ENCODE data around the gene KRT13. TPM values are rescaled to one million over a fixed set of nuclear protein-coding genes. Genes with fewer than 3 reads are reported as not detected.

KRT13 gene
- total and polyA plus RNA-seq, 2 experiments from 2014 or later: not detected

DNA sequence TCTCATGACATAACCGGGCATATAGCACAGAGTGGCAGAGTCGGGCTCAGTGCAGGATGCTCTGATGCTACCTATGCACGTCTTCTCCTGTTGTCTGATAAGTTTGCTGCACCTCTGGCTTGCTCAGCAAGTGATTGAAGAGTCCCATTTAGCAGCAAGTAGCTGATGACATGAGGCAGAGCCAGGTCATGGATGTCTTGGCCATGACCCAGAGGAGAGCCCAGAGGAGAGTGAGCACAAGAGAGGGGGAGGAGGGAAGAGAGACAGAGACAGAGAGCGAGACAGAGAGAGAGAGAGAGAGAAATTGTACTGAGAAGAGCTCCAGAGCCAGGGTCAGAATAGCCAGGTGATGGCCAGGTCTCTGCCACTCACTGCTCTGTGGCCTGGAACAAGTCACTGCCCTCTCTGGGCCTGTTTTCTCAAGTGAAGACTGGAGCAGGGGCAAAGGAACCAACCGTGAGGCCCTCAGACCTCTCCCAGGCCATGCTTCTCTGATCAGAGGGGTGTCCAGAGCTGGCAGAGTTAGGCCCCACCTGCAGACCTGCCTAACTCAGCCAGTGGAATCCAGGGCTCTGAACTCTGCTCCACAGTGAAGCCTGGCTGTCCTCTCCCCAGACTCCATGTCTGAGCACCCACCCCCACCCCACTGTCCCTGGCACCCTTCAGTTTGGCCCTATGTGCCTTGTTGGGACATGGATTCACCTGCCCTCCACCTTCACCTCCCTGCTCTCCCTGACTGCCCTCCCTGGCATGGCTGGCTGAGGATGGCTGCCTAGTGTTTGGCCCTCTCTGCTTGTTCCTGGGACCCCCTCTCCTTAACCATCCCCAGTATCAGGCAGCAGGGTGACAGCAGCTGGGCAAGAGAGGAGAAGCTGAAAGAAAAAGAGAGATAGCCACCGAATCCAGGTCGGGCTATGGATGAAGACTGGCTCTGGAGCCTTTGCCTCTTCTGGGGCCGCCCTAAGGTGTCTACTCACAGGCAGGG lies 20.2 kb downstream of the KRT13 start:
- Mint-ChIP-seq H3K4me1 (no peaks in the 10 kb centered on the region), H3K36me3 (ENCODE audit: low read depth) (no peaks in the 10 kb centered on the region), H3K9me3 (no peaks in the 10 kb centered on the region), H3K27me3 (ENCODE audit: insufficient read depth, low read depth, poor library complexity) (peaks cover 25% of the 10 kb centered on the region), H3K4me3 (no peak overlapping the region), H3K27ac (no peak overlapping the region)
- DNase-seq (ENCODE audit: low spot score) (no peak), ATAC-seq (no peak)
- Histone ChIP-seq H4K20me1 (replicated peaks; ENCODE audit: insufficient read depth) (no peaks in the 10 kb centered on the region), H3K4me2 (no peak overlapping the region), H2AFZ (no peak overlapping the region), H3K27ac (ENCODE audit: low read depth) (no peak overlapping the region), H3K79me2 (replicated peaks; ENCODE audit: insufficient read depth) (no peaks in the 10 kb centered on the region), H3K4me3 (no peak overlapping the region), H3K36me3 (ENCODE audit: insufficient read depth) (no peaks in the 10 kb centered on the region), H3K4me1 (ENCODE audit: insufficient read depth) (no peaks in the 10 kb centered on the region), H3K27me3 (ENCODE audit: insufficient read depth) (no peaks in the 10 kb centered on the region), H3K9me2 (ENCODE audit: insufficient read depth) (no peaks in the 10 kb centered on the region), H3F3A (replicated peaks; ENCODE audit: low read depth) (no peaks in the 10 kb centered on the region)
- TF ChIP-seq ZNF331 (CRISPR knock-in tag; IDR thresholded peaks at IDR 0.05; ENCODE audit: low read depth) (no peak), EZH2phosphoT487 (IDR thresholded peaks at IDR 0.05; ENCODE audit: unreplicated experiment) (no peak)
- TF ChIP-seq, protein P1, sequence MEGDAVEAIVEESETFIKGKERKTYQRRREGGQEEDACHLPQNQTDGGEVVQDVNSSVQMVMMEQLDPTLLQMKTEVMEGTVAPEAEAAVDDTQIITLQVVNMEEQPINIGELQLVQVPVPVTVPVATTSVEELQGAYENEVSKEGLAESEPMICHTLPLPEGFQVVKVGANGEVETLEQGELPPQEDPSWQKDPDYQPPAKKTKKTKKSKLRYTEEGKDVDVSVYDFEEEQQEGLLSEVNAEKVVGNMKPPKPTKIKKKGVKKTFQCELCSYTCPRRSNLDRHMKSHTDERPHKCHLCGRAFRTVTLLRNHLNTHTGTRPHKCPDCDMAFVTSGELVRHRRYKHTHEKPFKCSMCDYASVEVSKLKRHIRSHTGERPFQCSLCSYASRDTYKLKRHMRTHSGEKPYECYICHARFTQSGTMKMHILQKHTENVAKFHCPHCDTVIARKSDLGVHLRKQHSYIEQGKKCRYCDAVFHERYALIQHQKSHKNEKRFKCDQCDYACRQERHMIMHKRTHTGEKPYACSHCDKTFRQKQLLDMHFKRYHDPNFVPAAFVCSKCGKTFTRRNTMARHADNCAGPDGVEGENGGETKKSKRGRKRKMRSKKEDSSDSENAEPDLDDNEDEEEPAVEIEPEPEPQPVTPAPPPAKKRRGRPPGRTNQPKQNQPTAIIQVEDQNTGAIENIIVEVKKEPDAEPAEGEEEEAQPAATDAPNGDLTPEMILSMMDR (conservative IDR thresholded peaks at IDR 0.05; ENCODE audit: low read depth in 2 of 2): no peak
- TF ChIP-seq, protein P2, sequence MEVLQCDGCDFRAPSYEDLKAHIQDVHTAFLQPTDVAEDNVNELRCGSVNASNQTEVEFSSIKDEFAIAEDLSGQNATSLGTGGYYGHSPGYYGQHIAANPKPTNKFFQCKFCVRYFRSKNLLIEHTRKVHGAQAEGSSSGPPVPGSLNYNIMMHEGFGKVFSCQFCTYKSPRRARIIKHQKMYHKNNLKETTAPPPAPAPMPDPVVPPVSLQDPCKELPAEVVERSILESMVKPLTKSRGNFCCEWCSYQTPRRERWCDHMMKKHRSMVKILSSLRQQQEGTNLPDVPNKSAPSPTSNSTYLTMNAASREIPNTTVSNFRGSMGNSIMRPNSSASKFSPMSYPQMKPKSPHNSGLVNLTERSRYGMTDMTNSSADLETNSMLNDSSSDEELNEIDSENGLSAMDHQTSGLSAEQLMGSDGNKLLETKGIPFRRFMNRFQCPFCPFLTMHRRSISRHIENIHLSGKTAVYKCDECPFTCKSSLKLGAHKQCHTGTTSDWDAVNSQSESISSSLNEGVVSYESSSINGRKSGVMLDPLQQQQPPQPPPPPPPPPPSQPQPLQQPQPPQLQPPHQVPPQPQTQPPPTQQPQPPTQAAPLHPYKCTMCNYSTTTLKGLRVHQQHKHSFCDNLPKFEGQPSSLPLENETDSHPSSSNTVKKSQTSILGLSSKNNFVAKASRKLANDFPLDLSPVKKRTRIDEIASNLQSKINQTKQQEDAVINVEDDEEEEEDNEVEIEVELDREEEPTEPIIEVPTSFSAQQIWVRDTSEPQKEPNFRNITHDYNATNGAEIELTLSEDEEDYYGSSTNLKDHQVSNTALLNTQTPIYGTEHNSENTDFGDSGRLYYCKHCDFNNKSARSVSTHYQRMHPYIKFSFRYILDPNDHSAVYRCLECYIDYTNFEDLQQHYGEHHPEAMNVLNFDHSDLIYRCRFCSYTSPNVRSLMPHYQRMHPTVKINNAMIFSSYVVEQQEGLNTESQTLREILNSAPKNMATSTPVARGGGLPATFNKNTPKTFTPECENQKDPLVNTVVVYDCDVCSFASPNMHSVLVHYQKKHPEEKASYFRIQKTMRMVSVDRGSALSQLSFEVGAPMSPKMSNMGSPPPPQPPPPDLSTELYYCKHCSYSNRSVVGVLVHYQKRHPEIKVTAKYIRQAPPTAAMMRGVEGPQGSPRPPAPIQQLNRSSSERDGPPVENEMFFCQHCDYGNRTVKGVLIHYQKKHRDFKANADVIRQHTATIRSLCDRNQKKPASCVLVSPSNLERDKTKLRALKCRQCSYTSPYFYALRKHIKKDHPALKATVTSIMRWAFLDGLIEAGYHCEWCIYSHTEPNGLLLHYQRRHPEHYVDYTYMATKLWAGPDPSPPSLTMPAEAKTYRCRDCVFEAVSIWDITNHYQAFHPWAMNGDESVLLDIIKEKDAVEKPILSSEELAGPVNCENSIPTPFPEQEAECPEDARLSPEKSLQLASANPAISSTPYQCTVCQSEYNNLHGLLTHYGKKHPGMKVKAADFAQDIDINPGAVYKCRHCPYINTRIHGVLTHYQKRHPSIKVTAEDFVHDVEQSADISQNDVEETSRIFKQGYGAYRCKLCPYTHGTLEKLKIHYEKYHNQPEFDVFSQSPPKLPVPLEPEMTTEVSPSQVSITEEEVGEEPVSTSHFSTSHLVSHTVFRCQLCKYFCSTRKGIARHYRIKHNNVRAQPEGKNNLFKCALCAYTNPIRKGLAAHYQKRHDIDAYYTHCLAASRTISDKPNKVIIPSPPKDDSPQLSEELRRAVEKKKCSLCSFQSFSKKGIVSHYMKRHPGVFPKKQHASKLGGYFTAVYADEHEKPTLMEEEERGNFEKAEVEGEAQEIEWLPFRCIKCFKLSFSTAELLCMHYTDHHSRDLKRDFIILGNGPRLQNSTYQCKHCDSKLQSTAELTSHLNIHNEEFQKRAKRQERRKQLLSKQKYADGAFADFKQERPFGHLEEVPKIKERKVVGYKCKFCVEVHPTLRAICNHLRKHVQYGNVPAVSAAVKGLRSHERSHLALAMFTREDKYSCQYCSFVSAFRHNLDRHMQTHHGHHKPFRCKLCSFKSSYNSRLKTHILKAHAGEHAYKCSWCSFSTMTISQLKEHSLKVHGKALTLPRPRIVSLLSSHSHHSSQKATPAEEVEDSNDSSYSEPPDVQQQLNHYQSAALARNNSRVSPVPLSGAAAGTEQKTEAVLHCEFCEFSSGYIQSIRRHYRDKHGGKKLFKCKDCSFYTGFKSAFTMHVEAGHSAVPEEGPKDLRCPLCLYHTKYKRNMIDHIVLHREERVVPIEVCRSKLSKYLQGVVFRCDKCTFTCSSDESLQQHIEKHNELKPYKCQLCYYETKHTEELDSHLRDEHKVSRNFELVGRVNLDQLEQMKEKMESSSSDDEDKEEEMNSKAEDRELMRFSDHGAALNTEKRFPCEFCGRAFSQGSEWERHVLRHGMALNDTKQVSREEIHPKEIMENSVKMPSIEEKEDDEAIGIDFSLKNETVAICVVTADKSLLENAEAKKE (CRISPR knock-in tag; IDR thresholded peaks at IDR 0.05): no peak
